Upper lobe of left lung (tissue), 6 donors: ENCODE data around the gene NHP2. TPM values are rescaled to one million over a fixed set of nuclear protein-coding genes. Genes with fewer than 3 reads are reported as not detected.

Experiments used
- ATAC-seq, 2 donors: fragments of 200-7000 bp; cut with Tn5 transposase; one replicate each; pipeline ENCODE4 v1.9.1; 2022; ENCODE audit warnings: mild to moderate bottlenecking in 2 of 2, moderate library complexity in 2 of 2; ENCODE audit not compliant: low FRiP score in 2 of 2
- DNase-seq, 2 donors: peaks; one replicate each; pipeline ENCODE4 v3.0.0-alpha.2; 2019 to 2020
- H3K27ac ChIP-seq, 4 donors: fragments of 200-600 bp; sonication (generic); one replicate each; pipeline ENCODE4 v1.5.1; 2016 to 2019
- H3K27me3 ChIP-seq, 4 donors: fragments of 200-600 bp; sonication (generic); one replicate each; pipeline ENCODE4 v1.5.1; 2017 to 2019
- H3K36me3 ChIP-seq, 4 donors: fragments of 200-600 bp; sonication (generic); one replicate each; pipeline ENCODE4 v1.5.1; 2016 to 2019
- H3K4me1 ChIP-seq, 4 donors: fragments of 200-600 bp; sonication (generic); one replicate each; pipeline ENCODE4 v1.5.1; 2018 to 2019
- H3K4me3 ChIP-seq, 4 donors: fragments of 200-600 bp; sonication (generic); one replicate each; pipeline ENCODE4 v1.5.1; 2017 to 2019; ENCODE audit warnings: mild to moderate bottlenecking in 2 of 4, moderate library complexity in 1 of 4
- H3K9me3 ChIP-seq, 4 donors: fragments of 200-600 bp; sonication (generic); one replicate each; pipeline ENCODE4 v1.5.1; 2018 to 2019
- CTCF ChIP-seq, 6 experiments: fragments of 450-650 bp in 4 of 6; fragments of 200-600 bp in 2 of 6; sonication (generic) in 2 of 6; IDR thresholded peaks; one replicate each; pipeline ENCODE4 v1.5.1; 2016 to 2019; ENCODE audit warnings: antibody characterized with exemption in 6 of 6
- EP300 ChIP-seq, 4 donors: sonication (generic); formaldehyde crosslinking; IDR thresholded peaks; one replicate each; pipeline ENCODE4 v1.5.1; 2017; ENCODE audit warnings: antibody characterized with exemption in 4 of 4, control low read depth in 2 of 4
- POLR2A ChIP-seq, 4 donors: fragments of 450-650 bp; IDR thresholded peaks; one replicate each; pipeline ENCODE4 v1.5.1; 2016 to 2017; ENCODE audit warnings: antibody characterized with exemption in 4 of 4, mild to moderate bottlenecking in 2 of 4
- POLR2AphosphoS5 ChIP-seq, 2 donors: sonication (generic); formaldehyde crosslinking; IDR thresholded peaks; one replicate each; pipeline ENCODE4 v1.5.1; 2017; ENCODE audit warnings: antibody characterized with exemption in 2 of 2
- WGBS, 2 donors: methylation state at CpG; one replicate each; pipeline ENCODE4 v1.1.5; 2017 to 2018; 5-methylcytosine and 5-hydroxymethylcytosine counted together
- total RNA-seq, 6 donors: library from RNA; depleted of rRNA in 4 of 6; stranded (reverse); fragments of >200 nt in 4 of 6; gene quantifications; one replicate each; pipeline versions ENCODE4 v1.1.0 to v1.2.1, GENCODE V29; 2016 to 2021
- donor health status: DM: no; HTN: no; CAD: no; lungs with moderate emphysema.
- donor health status: DM: no; HTN: yes; CAD: no; lungs with severe emphysema.

The NHP2 gene
- total RNA-seq, 6 donors from 2014 or later, result 61.0 to 117 (median 86.9) TPM

DNA sequence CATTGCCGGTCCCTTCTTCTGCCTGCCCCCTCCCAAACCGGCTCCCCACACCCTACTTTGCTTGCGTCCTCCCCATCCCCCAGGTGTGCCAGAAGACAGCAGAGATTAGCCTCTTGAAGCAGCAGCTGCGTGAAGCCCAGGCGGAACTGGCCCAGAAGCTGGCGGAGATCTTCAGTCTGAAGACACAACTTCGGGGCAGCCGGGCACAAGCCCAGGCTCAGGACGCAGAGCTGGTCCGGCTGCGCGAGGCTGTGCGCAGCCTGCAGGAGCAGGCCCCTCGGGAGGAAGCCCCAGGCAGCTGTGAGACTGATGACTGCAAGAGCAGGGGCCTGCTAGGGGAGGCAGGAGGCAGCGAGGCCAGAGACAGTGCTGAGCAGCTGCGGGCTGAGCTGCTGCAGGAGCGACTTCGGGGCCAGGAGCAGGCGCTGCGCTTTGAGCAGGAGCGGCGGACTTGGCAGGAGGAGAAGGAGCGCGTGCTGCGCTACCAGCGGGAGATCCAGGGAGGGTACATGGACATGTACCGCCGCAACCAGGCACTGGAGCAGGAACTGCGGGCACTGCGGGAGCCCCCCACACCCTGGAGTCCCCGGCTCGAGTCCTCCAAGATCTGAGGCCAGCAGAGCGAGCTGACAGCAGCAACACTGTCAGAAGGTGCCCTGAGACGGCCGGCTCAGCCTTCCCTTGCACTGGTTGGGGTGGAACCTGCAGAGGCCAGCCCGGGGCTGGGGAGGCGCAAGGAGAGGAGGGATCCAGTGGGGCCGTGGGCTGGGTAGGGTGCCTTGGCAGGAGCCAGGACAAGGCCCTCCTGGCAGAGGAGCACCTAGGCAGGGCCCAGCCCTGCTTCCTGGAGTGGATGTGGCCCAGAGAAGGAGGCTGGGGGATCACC is 32.1 kb downstream of the NHP2 start:
- H3K4me1 ChIP-seq, result peaks cover 20 to 56% (median 35%) of the 10 kb centered on the region in 4 donors
- TF ChIP-seq EP300 (IDR thresholded peaks at IDR 0.05) (no peak), POLR2AphosphoS5 (IDR thresholded peaks at IDR 0.05) (no peak), CTCF (IDR thresholded peaks at IDR 0.05) (no peak), POLR2A (IDR thresholded peaks at IDR 0.05) (no peak)
- H3K9me3 ChIP-seq, result no peaks in the 10 kb centered on the region
- H3K27me3 ChIP-seq, result no peaks in the 10 kb centered on the region
- H3K4me3 ChIP-seq, result no peak overlapping the region
- DNase-seq (peak in 1 of 2 donors; percentile 78), ATAC-seq (no peak)
- peak overlapping the region in 2 of 4 donors; percentile 2 to 15 for H3K27ac ChIP-seq
- H3K36me3 ChIP-seq, result peaks cover 0 to 4% (median 0%) of the 10 kb centered on the region in 4 donors
- WGBS, 2 donors, result 78 to 86% methylated on average over 33 to 36 of the region's 38 CpGs

- H3K4me3 ChIP-seq, result no peak overlapping the region
- peaks cover 0 to 4% (median 0%) of the 10 kb centered on the region in 4 donors for H3K36me3 ChIP-seq
- peaks cover 0 to 3% (median 0%) of the 10 kb centered on the region in 4 donors for H3K27me3 ChIP-seq
- H3K9me3 ChIP-seq, result no peaks in the 10 kb centered on the region
- H3K4me1 ChIP-seq, result peaks cover 27 to 64% (median 38%) of the 10 kb centered on the region in 4 donors
- H3K27ac ChIP-seq, result peak overlapping the region in 2 of 4 donors; percentile 13 to 79
- ATAC-seq (peak; percentile 23 to 47), DNase-seq (peak; percentile 77 to 89)
- TF ChIP-seq EP300 (IDR thresholded peaks at IDR 0.05), result no peak
- TF ChIP-seq CTCF (IDR thresholded peaks at IDR 0.05), result peak in 5 of 6 experiments; percentile 16 to 59 (median 50)
- WGBS, 2 donors, result 43 to 62% methylated on average over 12 to 24 of the region's 29 CpGs
These were observed 32.9 kb downstream of the NHP2 start for GRCh38 chr5:178120607-178121357.

GRCh38 chr5:178119915-178120606 is 33.6 kb downstream of the NHP2 start:
- TF ChIP-seq POLR2A (IDR thresholded peaks at IDR 0.05) (no peak), POLR2AphosphoS5 (IDR thresholded peaks at IDR 0.05) (no peak), EP300 (IDR thresholded peaks at IDR 0.05) (no peak), CTCF (IDR thresholded peaks at IDR 0.05) (no peak)
- H3K4me1 ChIP-seq, result peaks cover 24 to 71% (median 35%) of the 10 kb centered on the region in 4 donors

GRCh38 chr5:178117923-178118701 is 35.6 kb downstream of the NHP2 start:
- ATAC-seq (peak in 1 of 2 donors; percentile 4), DNase-seq (peak in 1 of 2 donors; percentile 45)
- Histone ChIP-seq H3K4me1 (peaks cover 38 to 73% (median 44%) of the 10 kb centered on the region in 4 donors), H3K4me3 (peak overlapping the region in 1 of 4 donors; percentile 10), H3K27ac (peak overlapping the region; percentile 19 to 79 (median 58)), H3K9me3 (no peaks in the 10 kb centered on the region), H3K36me3 (peaks cover 0 to 4% (median 0%) of the 10 kb centered on the region in 4 donors), H3K27me3 (peaks cover 0 to 29% (median 17%) of the 10 kb centered on the region in 4 donors)
- WGBS, 2 donors, result 53 to 59% methylated on average over 10 to 18 of the region's 18 CpGs
- TF ChIP-seq POLR2A (IDR thresholded peaks at IDR 0.05) (no peak), EP300 (IDR thresholded peaks at IDR 0.05) (peak in 2 of 4 donors; percentile 20 to 38), POLR2AphosphoS5 (IDR thresholded peaks at IDR 0.05) (peak; percentile 49 to 58)

More at GRCh38 chr5:178119915-178120606, 33.6 kb downstream of the NHP2 start:
- H3K27ac ChIP-seq, result peak overlapping the region in 2 of 4 donors; percentile 13 to 79
- peaks cover 0 to 4% (median 0%) of the 10 kb centered on the region in 4 donors for H3K36me3 ChIP-seq
- H3K9me3 ChIP-seq, result no peaks in the 10 kb centered on the region
- peaks cover 0 to 10% (median 3%) of the 10 kb centered on the region in 4 donors for H3K27me3 ChIP-seq
- WGBS, 2 donors, result 90 to 97% methylated on average over 12 to 27 of the region's 27 CpGs
- peak in 1 of 2 donors; percentile 62 for DNase-seq
- H3K4me3 ChIP-seq, result no peak overlapping the region
- ATAC-seq, result no peak
